B cell (primary cell): ENCODE data around the gene ADA. TPM values are rescaled to one million over a fixed set of nuclear protein-coding genes. Genes with fewer than 3 reads are reported as not detected.

Experiments used
- ATAC-seq: fragments of 200-7000 bp; cut with Tn5 transposase; one replicate; pipeline ENCODE4 v1.10.0; 2021; ENCODE audit warnings: low read depth, mild to moderate bottlenecking, moderate number of reproducible peaks, moderate library complexity
- CTCF ChIA-PET: fragments of 350-600 bp; sonication (Branson Sonifier 250); formaldehyde crosslinking; loops from one replicate; lab custom pipeline; 2021; ENCODE audit warnings: antibody characterized with exemption, inconsistent platforms; lab: Charles Lee
- POLR2A ChIA-PET: fragments of 350-600 bp; sonication (Branson Sonifier 250); formaldehyde crosslinking; loops from one replicate; lab custom pipeline; 2021; ENCODE audit warnings: antibody characterized with exemption; lab: Charles Lee
- DNase-seq: peaks from one replicate; pipeline ENCODE4 v3.0.0; 2013
- H2AFZ ChIP-seq: 2 replicates; pipeline ENCODE4 v1.6.1; 2012; ENCODE audit warnings: mild to moderate bottlenecking, low read depth, low read length; ENCODE audit not compliant: insufficient read depth, poor library complexity, severe bottlenecking
- H3K27ac ChIP-seq, 2 donors: 1 replicate in 1 of 2; 2 replicates in 1 of 2; pipeline ENCODE4 v1.5.1; 2012 to 2013; ENCODE audit warnings: low read length in 2 of 2, mild to moderate bottlenecking in 2 of 2, moderate library complexity in 1 of 2
- H3K27me3 ChIP-seq, 4 experiments: fragments of 200-600 bp in 1 of 4; sonication (generic) in 1 of 4; replicated peaks in 1 of 4; 1 replicate in 2 of 4; 2 replicates in 2 of 4; pipeline versions ENCODE4 v1.6.1 to v1.7.0; 2013 to 2016; ENCODE audit warnings: low read length in 3 of 4, mild to moderate bottlenecking in 2 of 4, mixed read lengths in 1 of 4, moderate library complexity in 1 of 4; ENCODE audit not compliant: insufficient read depth in 4 of 4, control insufficient read depth in 3 of 4; ENCODE audit errors: control extremely low read depth in 1 of 4
- H3K36me3 ChIP-seq, 2 experiments: replicated peaks in 1 of 2; 1 replicate in 1 of 2; 2 replicates in 1 of 2; pipeline versions ENCODE4 v1.6.1 to v1.7.1; 2013; ENCODE audit warnings: low read length in 1 of 2; ENCODE audit not compliant: insufficient read depth in 2 of 2, control insufficient read depth in 1 of 2; ENCODE audit errors: control extremely low read depth in 1 of 2, extremely low read depth in 1 of 2
- H3K4me1 ChIP-seq, 2 donors: fragments of 200-600 bp in 1 of 2; sonication (generic) in 1 of 2; 1 replicate in 1 of 2; 2 replicates in 1 of 2; pipeline versions ENCODE4 v1.5.1 to v1.6.1; 2013 to 2017; ENCODE audit warnings: low read length in 2 of 2; ENCODE audit not compliant: control insufficient read depth in 2 of 2, insufficient read depth in 2 of 2
- H3K4me2 ChIP-seq: replicated peaks from 2 replicates; pipeline ENCODE3; 2012; ENCODE audit warnings: mild to moderate bottlenecking, low read depth, low read length; ENCODE audit not compliant: poor library complexity, severe bottlenecking
- H3K4me3 ChIP-seq, 5 experiments: fragments of 200-600 bp in 1 of 5; sonication (generic) in 1 of 5; 1 replicate in 3 of 5; 2 replicates in 2 of 5; pipeline versions ENCODE4 v1.5.1 to v1.7.0; 2011 to 2016; ENCODE audit warnings: low read length in 4 of 5, mild to moderate bottlenecking in 4 of 5, low read depth in 2 of 5, control low read depth in 1 of 5, moderate library complexity in 1 of 5; ENCODE audit not compliant: insufficient read depth in 1 of 5; ENCODE audit errors: control extremely low read depth in 1 of 5, extremely low read depth in 1 of 5
- H3K79me2 ChIP-seq: fragments of 200-600 bp; sonication (generic); one replicate; pipeline ENCODE4 v1.6.0; 2016; ENCODE audit warnings: low read length; ENCODE audit not compliant: control insufficient read depth, insufficient read depth
- H3K9ac ChIP-seq: fragments of 200-600 bp; sonication (generic); 2 replicates; pipeline ENCODE4 v1.6.1; 2017; ENCODE audit warnings: mild to moderate bottlenecking, low read length, moderate library complexity
- H3K9me3 ChIP-seq, 3 donors: one replicate each; pipeline versions ENCODE4 v1.6.1 to v1.7.1; 2013; ENCODE audit warnings: low read length in 2 of 3; ENCODE audit not compliant: control insufficient read depth in 2 of 3, insufficient read depth in 1 of 3; ENCODE audit errors: control extremely low read depth in 1 of 3
- H4K20me1 ChIP-seq: 2 replicates; pipeline ENCODE4 v1.6.0; 2012; ENCODE audit warnings: mild to moderate bottlenecking, low read length; ENCODE audit not compliant: insufficient read depth, control insufficient read depth, poor library complexity, severe bottlenecking
- H3K27ac Mint-ChIP-seq: one replicate; pipeline ENCODE4 v1.8.0; 2021; ENCODE audit warnings: mixed read lengths
- H3K27me3 Mint-ChIP-seq: one replicate; pipeline ENCODE4 v1.8.0; 2021; ENCODE audit warnings: mixed read lengths
- H3K4me1 Mint-ChIP-seq: one replicate; pipeline ENCODE4 v1.8.0; 2021; ENCODE audit warnings: mixed read lengths
- H3K4me3 Mint-ChIP-seq: one replicate; pipeline ENCODE4 v1.8.0; 2021; ENCODE audit warnings: mixed read lengths
- H3K9me3 Mint-ChIP-seq: one replicate; pipeline ENCODE4 v1.8.0; 2022; ENCODE audit warnings: mixed read lengths; ENCODE audit not compliant: insufficient read depth
- CTCF ChIP-seq: fragments of 200-600 bp; IDR thresholded peaks from one replicate; pipeline ENCODE4 v1.8.0; 2022; ENCODE audit warnings: antibody characterized with exemption, mild to moderate bottlenecking
- EZH2 ChIP-seq: IDR thresholded peaks from 2 replicates; pipeline ENCODE4 v1.6.1; 2012; ENCODE audit warnings: borderline replicate concordance, low read depth, mild to moderate bottlenecking, moderate library complexity, low read length; ENCODE audit not compliant: insufficient read depth, poor library complexity, severe bottlenecking
- WGBS: methylation state at CpG from one replicate; pipeline ENCODE4 v1.1.5; 2013; ENCODE audit warnings: missing lambda C conversion rate; ENCODE audit not compliant: insufficient coverage; 5-methylcytosine and 5-hydroxymethylcytosine counted together
- intact Hi-C: fragments of 100-400 bp; cut with micrococcal nuclease; formaldehyde crosslinking; loops from one replicate; pipeline ENCODE4 v1.10.0; 2022
- polyA plus RNA-seq: library from polyadenylated mRNA; depleted of rRNA; stranded (reverse); fragments of >200 nt; gene quantifications from 2 replicates; pipeline ENCODE4 v1.2.3, GENCODE V29; 2012
- total RNA-seq, 2 donors: library from RNA; stranded (reverse); fragments of 120-200 nt in 1 of 2; gene quantifications; 1 replicate in 1 of 2; 2 replicates in 1 of 2; pipeline versions ENCODE4 v1.2.3 to v1.2.4, GENCODE V29; 2013 to 2022

The ADA gene
- total and polyA plus RNA-seq, 2 donors (not counting 1 experiment from before 2014, with no cell fraction given): 10.0 to 34.2 TPM

- DNase-seq (peak; percentile 32), ATAC-seq (no peak)
- Histone ChIP-seq H3K9ac (no peak overlapping the region), H3K9me3 (peaks cover 0 to 4% (median 0%) of the 10 kb centered on the region in 3 donors), H4K20me1 (no peaks in the 10 kb centered on the region), H3K4me2 (peak overlapping the region; percentile 46), H3K36me3 (no peaks in the 10 kb centered on the region), H3K27ac (peak overlapping the region in 1 of 2 donors; percentile 6), H3K4me1 (peaks cover 55 to 73% of the 10 kb centered on the region in 2 donors), H3K27me3 (no peaks in the 10 kb centered on the region), H2AFZ (peak overlapping the region; percentile 55), H3K79me2 (peaks cover 13% of the 10 kb centered on the region), H3K4me3 (no peak overlapping the region)
- intact Hi-C loops: loop anchor here (5.0 kb wide), 1 partner anchor 122 kb away; the partner anchor contains the start of gene SERINC3
- 80% methylated on average over 7 of the region's 8 CpGs for WGBS
- H3K27me3 Mint-ChIP-seq: no peaks in the 10 kb centered on the region
- ChIA-PET CTCF (interaction anchor here (1.2 to 4.0 kb wide), 5 partner anchors 27 to 68 kb away, joined by 4 to 17 read pairs (median 5); no protein-coding TSS in a partner anchor), POLR2A (interaction anchor here (0.6 kb wide), 1 partner anchor 53 kb away, joined by 4 read pairs; no protein-coding TSS in a partner anchor)
- peaks cover 77% of the 10 kb centered on the region for H3K4me1 Mint-ChIP-seq
- H3K9me3 Mint-ChIP-seq: no peaks in the 10 kb centered on the region
- peak overlapping the region; percentile 32 for H3K4me3 Mint-ChIP-seq
- peak overlapping the region; percentile 88 for H3K27ac Mint-ChIP-seq
- no peak for TF ChIP-seq CTCF
- TF ChIP-seq EZH2: no peak
Measured at GRCh38 chr20:44644230-44644617, 7.3 kb downstream of the ADA start.

GRCh38 chr20:44643596-44644229 lies 7.8 kb downstream of the ADA start:
- ChIA-PET POLR2A (interaction anchor here (0.6 kb wide), 1 partner anchor 65 kb away, joined by 5 read pairs; no protein-coding TSS in a partner anchor), CTCF (interaction anchor here (0.9 to 2.1 kb wide), 6 partner anchors 9 to 454 kb away, joined by 3 to 11 read pairs (median 4); no protein-coding TSS in a partner anchor)
- Histone ChIP-seq H3K27ac (peak overlapping the region in 1 of 2 donors; percentile 74), H3K4me3 (no peak overlapping the region), H3K27me3 (no peaks in the 10 kb centered on the region), H3K4me1 (peaks cover 55 to 73% of the 10 kb centered on the region in 2 donors), H3K9me3 (peaks cover 0 to 4% (median 0%) of the 10 kb centered on the region in 3 donors), H4K20me1 (no peaks in the 10 kb centered on the region), H3K9ac (no peak overlapping the region), H2AFZ (no peak overlapping the region), H3K4me2 (no peak overlapping the region), H3K79me2 (peaks cover 8% of the 10 kb centered on the region), H3K36me3 (no peaks in the 10 kb centered on the region)
- Mint-ChIP-seq H3K9me3 (no peaks in the 10 kb centered on the region), H3K27me3 (no peaks in the 10 kb centered on the region), H3K4me1 (peaks cover 72% of the 10 kb centered on the region), H3K27ac (peak overlapping the region; percentile 84), H3K4me3 (peak overlapping the region; percentile 37)
- DNase-seq (no peak), ATAC-seq (no peak)
- 65% methylated on average over 16 of the region's 16 CpGs for WGBS
- no peak for TF ChIP-seq CTCF
- no peak for TF ChIP-seq EZH2
- intact Hi-C loops: loop anchor here (2.0 to 5.0 kb wide), 2 partner anchors 67 to 121 kb away; partner anchors contain the start of gene SERINC3
